Gastroesophageal sphincter (tissue), 3 donors: ENCODE measurements around the gene PDCD1.

Experiments
- CTCF ChIP-seq, 4 experiments: fragments of 200-600 bp in 2 of 4; fragments of 450-650 bp in 2 of 4; sonication (generic) in 1 of 4; IDR thresholded peaks; one replicate each; pipeline ENCODE4 v1.5.1; 2017 to 2019; ENCODE audit warnings: antibody characterized with exemption in 4 of 4, mild to moderate bottlenecking in 2 of 4, moderate library complexity in 2 of 4
- POLR2A ChIP-seq, 2 donors: fragments of 450-650 bp; IDR thresholded peaks; one replicate each; pipeline ENCODE4 v1.6.1; 2017; ENCODE audit warnings: antibody characterized with exemption in 2 of 2, mild to moderate bottlenecking in 2 of 2, moderate library complexity in 1 of 2
- POLR2AphosphoS5 ChIP-seq: sonication (generic); formaldehyde crosslinking; IDR thresholded peaks from one replicate; pipeline ENCODE4 v1.6.1; 2017; ENCODE audit warnings: antibody characterized with exemption

- TF ChIP-seq CTCF (IDR thresholded peaks at IDR 0.05) (no peak), POLR2AphosphoS5 (no peak), POLR2A (IDR thresholded peaks at IDR 0.05) (no peak)
Observed at GRCh38 chr2:241808051-241808720, 50.5 kb downstream of the PDCD1 start.
